ENCODE results near the gene TMEM134.
A peak's percentile ranks its signal among the peaks of the same experiment; 100 is the strongest.

DNA sequence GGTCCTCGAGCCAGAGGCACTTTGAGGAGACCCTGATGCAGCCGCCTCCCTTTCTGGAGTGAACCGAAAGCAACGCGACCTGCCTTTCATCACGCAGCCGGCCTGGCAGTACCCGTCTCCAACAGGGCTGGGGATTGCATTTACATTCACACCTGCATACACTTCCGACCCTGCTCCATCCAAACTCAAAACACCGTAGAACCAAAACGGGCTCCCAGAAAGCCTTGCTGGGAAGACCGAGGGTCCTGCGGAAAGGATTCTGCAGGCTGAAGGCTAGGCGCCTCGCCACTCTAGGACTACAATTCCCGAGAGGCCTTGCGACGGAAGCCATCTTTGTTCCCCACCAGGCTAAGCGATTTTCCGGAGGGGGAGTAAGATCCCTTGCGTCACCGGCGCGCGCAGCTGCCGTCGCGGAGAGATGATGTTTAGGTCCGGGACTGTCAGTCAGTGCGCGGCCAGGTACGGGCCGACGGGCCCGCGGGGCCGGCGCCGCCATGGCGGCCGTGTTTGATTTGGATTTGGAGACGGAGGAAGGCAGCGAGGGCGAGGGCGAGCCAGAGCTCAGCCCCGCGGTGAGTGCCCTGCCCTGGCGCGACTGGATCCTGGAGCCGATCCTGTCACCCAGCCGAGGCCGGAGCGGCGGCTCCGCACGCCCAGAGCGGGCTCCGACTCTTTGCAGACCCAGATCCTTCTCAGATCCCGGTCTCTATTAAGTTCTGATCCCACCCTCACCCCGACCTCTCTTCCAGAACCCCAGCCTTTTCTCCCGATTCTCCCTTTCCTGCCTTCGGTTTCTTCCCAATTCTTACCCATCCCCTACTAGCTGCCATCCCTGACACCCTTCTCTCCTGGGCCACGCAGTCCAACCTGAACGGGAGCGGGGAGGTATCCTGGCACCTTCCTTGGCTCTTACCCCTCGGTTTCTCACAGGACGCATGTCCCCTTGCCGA, 40.7 kb downstream of the TMEM134 start, which contains the start of gene RPS6KB2:
- TF ChIP-seq, protein P1, sequence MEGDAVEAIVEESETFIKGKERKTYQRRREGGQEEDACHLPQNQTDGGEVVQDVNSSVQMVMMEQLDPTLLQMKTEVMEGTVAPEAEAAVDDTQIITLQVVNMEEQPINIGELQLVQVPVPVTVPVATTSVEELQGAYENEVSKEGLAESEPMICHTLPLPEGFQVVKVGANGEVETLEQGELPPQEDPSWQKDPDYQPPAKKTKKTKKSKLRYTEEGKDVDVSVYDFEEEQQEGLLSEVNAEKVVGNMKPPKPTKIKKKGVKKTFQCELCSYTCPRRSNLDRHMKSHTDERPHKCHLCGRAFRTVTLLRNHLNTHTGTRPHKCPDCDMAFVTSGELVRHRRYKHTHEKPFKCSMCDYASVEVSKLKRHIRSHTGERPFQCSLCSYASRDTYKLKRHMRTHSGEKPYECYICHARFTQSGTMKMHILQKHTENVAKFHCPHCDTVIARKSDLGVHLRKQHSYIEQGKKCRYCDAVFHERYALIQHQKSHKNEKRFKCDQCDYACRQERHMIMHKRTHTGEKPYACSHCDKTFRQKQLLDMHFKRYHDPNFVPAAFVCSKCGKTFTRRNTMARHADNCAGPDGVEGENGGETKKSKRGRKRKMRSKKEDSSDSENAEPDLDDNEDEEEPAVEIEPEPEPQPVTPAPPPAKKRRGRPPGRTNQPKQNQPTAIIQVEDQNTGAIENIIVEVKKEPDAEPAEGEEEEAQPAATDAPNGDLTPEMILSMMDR (IDR thresholded peaks at IDR 0.05): peak in 1 of 6 experiments; percentile 30
- TF ChIP-seq POLR2A (IDR thresholded peaks at IDR 0.05): peak; percentile 54 to 93

Measured in thyroid gland (tissue), 4 donors.